ENCODE measurements around the gene CCDC50.

DNA sequence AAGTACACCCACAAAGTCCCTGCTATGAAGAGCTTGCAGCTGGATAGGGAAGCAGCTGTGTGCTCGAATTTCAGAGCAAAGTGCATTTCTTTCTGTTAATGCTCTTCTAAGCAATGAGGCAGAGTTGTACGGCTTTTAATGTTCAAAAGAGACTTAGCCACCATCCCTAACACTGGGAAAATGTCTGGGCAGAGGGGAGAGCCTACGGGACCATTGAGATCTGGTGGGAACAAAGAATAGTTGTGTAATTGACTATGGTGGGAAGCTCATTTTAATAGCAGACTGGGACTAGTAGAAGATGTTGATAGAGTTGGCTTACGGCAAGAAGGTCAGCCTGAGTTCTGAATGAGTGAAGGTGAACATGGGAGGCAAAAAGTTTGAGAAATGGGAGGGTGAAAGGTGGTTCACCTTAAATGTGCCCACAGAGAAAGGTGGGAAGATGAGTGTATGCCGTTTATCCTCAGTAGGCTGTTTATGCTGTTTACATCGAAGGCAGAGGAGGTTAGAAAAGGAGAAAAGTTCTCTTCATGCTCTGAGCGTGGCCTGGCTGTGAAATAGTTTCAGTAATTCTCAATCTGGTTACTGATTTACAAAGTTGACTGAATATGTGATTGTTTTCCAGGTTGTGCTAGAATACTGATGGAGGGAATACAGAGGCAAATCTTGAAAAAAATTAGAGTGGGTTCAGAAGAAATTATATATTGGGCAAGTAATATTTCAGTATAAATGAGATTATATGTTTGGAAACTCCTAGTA is 24.0 kb downstream of the CCDC50 start:
- TF ChIP-seq, protein P1, sequence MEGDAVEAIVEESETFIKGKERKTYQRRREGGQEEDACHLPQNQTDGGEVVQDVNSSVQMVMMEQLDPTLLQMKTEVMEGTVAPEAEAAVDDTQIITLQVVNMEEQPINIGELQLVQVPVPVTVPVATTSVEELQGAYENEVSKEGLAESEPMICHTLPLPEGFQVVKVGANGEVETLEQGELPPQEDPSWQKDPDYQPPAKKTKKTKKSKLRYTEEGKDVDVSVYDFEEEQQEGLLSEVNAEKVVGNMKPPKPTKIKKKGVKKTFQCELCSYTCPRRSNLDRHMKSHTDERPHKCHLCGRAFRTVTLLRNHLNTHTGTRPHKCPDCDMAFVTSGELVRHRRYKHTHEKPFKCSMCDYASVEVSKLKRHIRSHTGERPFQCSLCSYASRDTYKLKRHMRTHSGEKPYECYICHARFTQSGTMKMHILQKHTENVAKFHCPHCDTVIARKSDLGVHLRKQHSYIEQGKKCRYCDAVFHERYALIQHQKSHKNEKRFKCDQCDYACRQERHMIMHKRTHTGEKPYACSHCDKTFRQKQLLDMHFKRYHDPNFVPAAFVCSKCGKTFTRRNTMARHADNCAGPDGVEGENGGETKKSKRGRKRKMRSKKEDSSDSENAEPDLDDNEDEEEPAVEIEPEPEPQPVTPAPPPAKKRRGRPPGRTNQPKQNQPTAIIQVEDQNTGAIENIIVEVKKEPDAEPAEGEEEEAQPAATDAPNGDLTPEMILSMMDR (IDR thresholded peaks at IDR 0.05) = no peak
- no peak for TF ChIP-seq POLR2A (IDR thresholded peaks at IDR 0.05)

Data from adrenal gland (tissue), 5 donors.